Progenitor cell of endocrine pancreas (in vitro differentiated cells): ENCODE results near the gene GRHL1. TPM values are rescaled to one million over a fixed set of nuclear protein-coding genes. Genes with fewer than 3 reads are reported as not detected.
"Not testable (repeated sequence)": the region's sequence is repeated elsewhere in the genome, so short reads cannot be mapped to it uniquely, and the experiment has no call there.

Source experiments
- DNase-seq: peaks from one replicate; pipeline ENCODE4 v3.0.0; 2021; ENCODE audit warnings: low spot score; ENCODE audit not compliant: unreplicated experiment
- H3K27ac Mint-ChIP-seq: 2 replicates; pipeline ENCODE4 v1.8.0; 2021; ENCODE audit warnings: mild to moderate bottlenecking, moderate library complexity, mixed read lengths
- H3K27me3 Mint-ChIP-seq: 2 replicates; pipeline ENCODE4 v1.8.0; 2021; ENCODE audit warnings: mixed read lengths
- H3K36me3 Mint-ChIP-seq: 2 replicates; pipeline ENCODE4 v1.8.0; 2022; ENCODE audit warnings: mixed read lengths; ENCODE audit not compliant: insufficient read depth
- H3K4me1 Mint-ChIP-seq: 2 replicates; pipeline ENCODE4 v1.8.0; 2021; ENCODE audit warnings: low read depth, mixed read lengths
- H3K4me3 Mint-ChIP-seq: 2 replicates; pipeline ENCODE4 v1.8.0; 2021; ENCODE audit warnings: low read depth, mild to moderate bottlenecking, moderate library complexity, mixed read lengths
- H3K9me3 Mint-ChIP-seq: 2 replicates; pipeline ENCODE4 v1.8.0; 2021; ENCODE audit warnings: low read depth, mixed read lengths
- total RNA-seq: library from RNA; stranded (reverse); gene quantifications from 2 replicates; pipeline ENCODE4 v1.2.1, GENCODE V29; 2021
- TF ChIP-seq, protein P1 (sequence below): fragments of 200-600 bp; sonication (generic); IDR thresholded peaks from one replicate; pipeline ENCODE4 v1.5.0; 2021; ENCODE audit warnings: antibody characterized with exemption, mild to moderate bottlenecking; ENCODE audit not compliant: unreplicated experiment

GRHL1 gene
- total RNA-seq, 1 donor from 2014 or later, result 13.4 TPM

DNA sequence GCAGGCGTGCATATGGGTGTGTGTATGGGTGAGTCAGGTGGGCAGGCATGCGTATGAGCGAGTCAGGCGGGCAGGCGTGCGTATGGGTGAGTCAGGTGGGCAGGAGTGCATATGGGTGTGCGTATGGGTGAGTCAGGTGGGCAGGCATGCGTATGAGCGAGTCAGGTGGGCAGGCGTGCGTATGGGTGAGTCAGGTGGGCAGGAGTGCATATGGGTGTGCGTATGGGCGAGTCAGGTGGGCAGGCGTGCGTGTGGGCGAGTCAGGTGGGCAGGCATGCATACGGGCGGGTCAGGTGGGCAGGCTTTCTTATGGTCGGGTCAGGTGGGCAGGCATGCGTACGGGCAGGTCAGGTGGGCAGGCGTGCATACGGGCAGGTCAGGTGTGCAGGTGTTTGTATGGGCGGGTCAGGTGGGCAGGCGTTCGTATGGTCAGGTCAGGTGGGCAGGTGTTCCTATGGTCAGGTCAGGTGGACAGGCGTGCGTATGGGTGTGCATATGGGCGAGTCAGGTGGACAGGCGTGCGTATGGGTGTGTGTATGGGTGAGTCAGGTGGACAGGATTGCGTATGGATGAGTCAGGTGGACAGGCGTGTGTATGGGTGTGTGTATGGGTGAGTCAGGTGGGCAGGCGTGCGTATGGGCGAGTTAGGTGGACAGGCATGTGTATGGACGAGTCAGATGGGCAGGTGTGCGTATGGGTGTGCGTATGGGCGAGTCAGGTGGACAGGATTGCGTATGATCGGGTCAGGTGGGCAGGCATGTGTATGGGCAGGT is 63.1 kb downstream of the GRHL1 start:
- Mint-ChIP-seq H3K9me3 (no peaks in the 10 kb centered on the region), H3K4me3 (no peak overlapping the region), H3K4me1 (peaks cover 2% of the 10 kb centered on the region), H3K36me3 (no peaks in the 10 kb centered on the region), H3K27me3 (peaks cover 17% of the 10 kb centered on the region), H3K27ac (no peak overlapping the region)
- DNase-seq, result no peak
- TF ChIP-seq, protein P1, sequence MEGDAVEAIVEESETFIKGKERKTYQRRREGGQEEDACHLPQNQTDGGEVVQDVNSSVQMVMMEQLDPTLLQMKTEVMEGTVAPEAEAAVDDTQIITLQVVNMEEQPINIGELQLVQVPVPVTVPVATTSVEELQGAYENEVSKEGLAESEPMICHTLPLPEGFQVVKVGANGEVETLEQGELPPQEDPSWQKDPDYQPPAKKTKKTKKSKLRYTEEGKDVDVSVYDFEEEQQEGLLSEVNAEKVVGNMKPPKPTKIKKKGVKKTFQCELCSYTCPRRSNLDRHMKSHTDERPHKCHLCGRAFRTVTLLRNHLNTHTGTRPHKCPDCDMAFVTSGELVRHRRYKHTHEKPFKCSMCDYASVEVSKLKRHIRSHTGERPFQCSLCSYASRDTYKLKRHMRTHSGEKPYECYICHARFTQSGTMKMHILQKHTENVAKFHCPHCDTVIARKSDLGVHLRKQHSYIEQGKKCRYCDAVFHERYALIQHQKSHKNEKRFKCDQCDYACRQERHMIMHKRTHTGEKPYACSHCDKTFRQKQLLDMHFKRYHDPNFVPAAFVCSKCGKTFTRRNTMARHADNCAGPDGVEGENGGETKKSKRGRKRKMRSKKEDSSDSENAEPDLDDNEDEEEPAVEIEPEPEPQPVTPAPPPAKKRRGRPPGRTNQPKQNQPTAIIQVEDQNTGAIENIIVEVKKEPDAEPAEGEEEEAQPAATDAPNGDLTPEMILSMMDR, result no peak

DNA sequence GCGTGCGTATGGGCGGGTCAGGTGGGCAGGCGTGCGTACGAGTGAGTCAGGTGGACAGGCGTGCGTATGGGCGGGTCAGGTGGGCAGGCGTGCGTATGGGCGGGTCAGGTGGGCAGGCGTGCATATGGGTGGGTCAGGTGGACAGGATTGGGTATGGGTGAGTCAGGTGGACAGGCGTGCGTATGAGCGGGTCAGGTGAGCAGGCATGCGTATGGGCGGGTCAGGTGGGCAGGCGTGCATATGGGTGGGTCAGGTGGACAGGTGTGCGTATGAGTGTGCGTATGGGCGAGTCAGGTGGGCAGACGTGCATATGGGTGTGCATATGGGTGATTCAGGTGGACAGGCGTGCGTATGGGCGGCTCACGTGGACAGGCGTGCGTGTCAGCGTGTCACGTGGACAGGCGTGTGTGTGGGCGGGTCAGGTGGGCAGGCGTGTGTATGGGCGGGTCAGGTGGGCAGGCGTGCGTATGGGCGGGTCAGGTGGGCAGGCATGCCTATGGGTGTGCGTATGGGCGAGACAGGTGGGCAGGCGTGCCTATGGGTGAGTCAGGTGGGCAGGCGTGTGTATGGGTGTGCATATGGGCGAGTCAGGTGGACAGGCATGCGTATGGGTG is 64.0 kb downstream of the GRHL1 start:
- H3K36me3 Mint-ChIP-seq, result not testable (repeated sequence)
- H3K27me3 Mint-ChIP-seq, result peaks cover 17% of the 10 kb centered on the region

DNA sequence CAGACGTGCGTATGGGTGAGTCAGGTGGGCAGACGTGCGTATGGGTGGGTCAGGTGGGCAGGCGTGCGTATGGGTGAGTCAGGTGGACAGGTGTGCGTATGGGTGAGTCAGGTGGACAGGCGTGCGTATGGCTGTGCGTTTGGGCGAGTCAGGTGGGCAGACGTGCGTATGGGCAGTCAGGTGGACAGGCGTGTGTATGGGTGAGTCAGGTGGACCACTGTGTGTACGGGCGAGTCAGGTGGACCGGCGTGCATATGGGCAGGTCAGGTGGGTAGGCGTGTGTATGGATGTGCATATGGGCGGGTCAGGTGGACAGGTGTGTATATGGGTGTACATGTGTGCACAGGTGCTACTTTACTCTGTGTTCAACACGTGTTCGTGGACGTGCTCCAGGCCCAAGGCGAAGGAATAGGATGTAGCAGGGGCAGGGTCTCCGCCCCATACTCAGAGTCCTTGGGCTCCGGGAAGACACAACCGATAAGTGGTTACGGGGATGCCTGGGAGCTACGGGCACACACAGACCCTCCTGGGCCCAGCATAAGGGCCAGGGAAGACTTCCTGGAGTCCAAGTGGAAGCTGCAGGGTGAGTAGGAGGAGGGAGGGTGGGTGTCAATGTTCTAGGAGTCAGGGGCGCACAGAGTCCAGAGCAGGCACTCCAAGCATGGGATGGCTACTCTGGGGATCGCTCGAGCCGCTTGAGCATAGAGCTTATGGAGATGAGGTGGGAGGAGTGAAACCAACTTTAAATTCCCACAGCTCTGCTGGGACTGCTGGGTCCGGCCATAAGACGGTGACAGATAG is 64.7 kb downstream of the GRHL1 start:
- H3K4me3 Mint-ChIP-seq, result no peak overlapping the region
- no peaks in the 10 kb centered on the region for H3K9me3 Mint-ChIP-seq
- H3K27me3 Mint-ChIP-seq, result peaks cover 17% of the 10 kb centered on the region
- no peak for DNase-seq
- no peak overlapping the region for H3K27ac Mint-ChIP-seq
- TF ChIP-seq, protein P1, result no peak
- H3K4me1 Mint-ChIP-seq, result no peaks in the 10 kb centered on the region
- H3K36me3 Mint-ChIP-seq, result no peaks in the 10 kb centered on the region

More for the DNA sequence above, 64.0 kb downstream of the GRHL1 start:
- H3K4me3 Mint-ChIP-seq, H3K4me1 Mint-ChIP-seq, H3K27ac Mint-ChIP-seq, H3K9me3 Mint-ChIP-seq, DNase-seq: not testable (repeated sequence)

- Mint-ChIP-seq H3K27me3 (peaks cover 17% of the 10 kb centered on the region), H3K4me1 (peaks cover 4% of the 10 kb centered on the region), H3K27ac (no peak overlapping the region), H3K9me3 (no peaks in the 10 kb centered on the region), H3K36me3 (no peaks in the 10 kb centered on the region), H3K4me3 (no peak overlapping the region)
- DNase-seq, result no peak
- TF ChIP-seq, protein P1, result no peak
These were observed 65.3 kb downstream of the GRHL1 start for GRCh38 chr2:10016802-10017258.

- TF ChIP-seq, protein P1, result no peak
- no peak overlapping the region for H3K27ac Mint-ChIP-seq
- no peaks in the 10 kb centered on the region for H3K36me3 Mint-ChIP-seq
- no peak overlapping the region for H3K4me3 Mint-ChIP-seq
- H3K9me3 Mint-ChIP-seq, result no peaks in the 10 kb centered on the region
- peaks cover 4% of the 10 kb centered on the region for H3K4me1 Mint-ChIP-seq
- no peak for DNase-seq
- H3K27me3 Mint-ChIP-seq, result peaks cover 17% of the 10 kb centered on the region
These were observed 65.9 kb downstream of the GRHL1 start for GRCh38 chr2:10017313-10017941.
